Naive B cell (primary cell): ENCODE measurements around the gene ITGA2. TPM values are rescaled to one million over a fixed set of nuclear protein-coding genes. Genes with fewer than 3 reads are reported as not detected.

Experiments used
- ATAC-seq, 2 donors: fragments of 150-1000 bp; cut with Tn5 transposase; 2 replicates each; pipeline ENCODE4 v1.10.0; 2021; ENCODE audit warnings: low read depth in 2 of 2, mild to moderate bottlenecking in 2 of 2, moderate library complexity in 2 of 2
- DNase-seq: peaks from one replicate; pipeline ENCODE4 v3.0.0; 2022
- H3K27ac Mint-ChIP-seq, 6 donors: one replicate each; pipeline ENCODE4 v1.8.0; 2020 to 2022; ENCODE audit warnings: mild to moderate bottlenecking in 6 of 6, mixed read lengths in 6 of 6, moderate library complexity in 5 of 6, inconsistent platforms in 2 of 6
- H3K27me3 Mint-ChIP-seq, 3 donors: one replicate each; pipeline ENCODE4 v1.8.0; 2021 to 2022; ENCODE audit warnings: mixed read lengths in 3 of 3, mild to moderate bottlenecking in 1 of 3
- H3K36me3 Mint-ChIP-seq, 2 donors: one replicate each; pipeline ENCODE4 v1.8.0; 2020 to 2022; ENCODE audit warnings: mixed read lengths in 2 of 2, inconsistent platforms in 1 of 2, mild to moderate bottlenecking in 1 of 2
- H3K4me1 Mint-ChIP-seq, 3 donors: one replicate each; pipeline ENCODE4 v1.8.0; 2020 to 2022; ENCODE audit warnings: mixed read lengths in 3 of 3, inconsistent platforms in 1 of 3, mild to moderate bottlenecking in 1 of 3, moderate library complexity in 1 of 3
- H3K4me3 Mint-ChIP-seq, 8 donors: one replicate each; pipeline ENCODE4 v1.8.0; 2020 to 2022; ENCODE audit warnings: mild to moderate bottlenecking in 8 of 8, mixed read lengths in 8 of 8, moderate library complexity in 8 of 8, inconsistent platforms in 2 of 8
- H3K9me3 Mint-ChIP-seq, 7 donors: one replicate each; pipeline ENCODE4 v1.8.0; 2020 to 2022; ENCODE audit warnings: mixed read lengths in 7 of 7, mild to moderate bottlenecking in 5 of 7, inconsistent platforms in 2 of 7, moderate library complexity in 1 of 7
- polyA plus RNA-seq, 6 donors: library from polyadenylated mRNA; unstranded; fragments of 300-500 nt; fragmentation: Illumina TruSeq; gene quantifications; one replicate each; pipeline ENCODE4 v1.2.3, GENCODE V29; 2021; ENCODE audit warnings: low read depth in 6 of 6

Gene ITGA2
- polyA plus RNA-seq, 6 donors from 2014 or later: 0.03 to 0.10 TPM; not detected in 4

GRCh38 chr5:53034832-53035231 is 45.7 kb downstream of the ITGA2 start:
- no peaks in the 10 kb centered on the region for H3K4me1 Mint-ChIP-seq
- no peak overlapping the region for H3K27ac Mint-ChIP-seq
- H3K9me3 Mint-ChIP-seq: no peaks in the 10 kb centered on the region
- H3K27me3 Mint-ChIP-seq: no peaks in the 10 kb centered on the region
- no peak for ATAC-seq
- no peaks in the 10 kb centered on the region for H3K36me3 Mint-ChIP-seq
- DNase-seq: no peak
- no peak overlapping the region for H3K4me3 Mint-ChIP-seq

GRCh38 chr5:53035868-53036381 is 46.8 kb downstream of the ITGA2 start:
- DNase-seq (no peak), ATAC-seq (no peak)
- Mint-ChIP-seq H3K36me3 (no peaks in the 10 kb centered on the region), H3K27me3 (no peaks in the 10 kb centered on the region), H3K4me1 (peaks cover 0 to 3% (median 0%) of the 10 kb centered on the region in 3 donors), H3K27ac (no peak overlapping the region), H3K9me3 (no peaks in the 10 kb centered on the region), H3K4me3 (no peak overlapping the region)

DNA sequence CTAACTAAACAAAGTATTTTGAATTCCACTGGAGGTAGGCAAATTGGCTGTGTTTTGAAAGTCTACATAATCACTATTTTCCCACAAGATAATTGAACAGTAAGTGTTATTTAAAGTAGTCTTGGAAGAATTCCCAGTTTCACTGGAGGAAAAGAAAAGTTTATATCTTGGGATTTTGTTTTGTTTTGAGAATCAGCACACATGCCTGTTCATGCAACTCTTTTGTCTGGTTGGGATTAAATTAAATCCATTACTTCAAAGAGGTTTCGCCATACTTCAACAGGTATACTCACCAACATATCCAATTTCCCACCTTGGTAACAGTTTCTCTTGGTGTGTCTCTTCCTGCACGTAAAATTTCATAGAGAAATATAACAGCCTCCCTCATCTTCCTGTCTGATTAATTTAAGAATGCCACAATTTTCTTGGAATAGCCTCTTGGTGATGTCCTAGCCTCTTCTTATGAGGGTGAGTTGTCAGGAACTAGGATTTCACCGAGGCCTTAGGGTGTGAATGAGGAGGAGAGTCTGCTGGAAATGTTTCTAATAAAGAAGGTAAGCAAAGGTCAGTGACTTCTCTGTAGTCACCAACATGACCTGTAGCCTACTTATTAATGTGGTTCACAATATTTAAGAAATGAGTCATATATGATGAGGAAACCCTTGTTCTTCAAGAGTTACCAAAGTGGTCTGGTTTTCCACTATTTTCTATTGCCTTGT is 48.1 kb downstream of the ITGA2 start:
- ATAC-seq (no peak), DNase-seq (no peak)
- no peaks in the 10 kb centered on the region for H3K27me3 Mint-ChIP-seq
- H3K27ac Mint-ChIP-seq: peak overlapping the region in 1 of 6 donors; percentile 69
- H3K4me3 Mint-ChIP-seq: no peak overlapping the region
- no peaks in the 10 kb centered on the region for H3K36me3 Mint-ChIP-seq
- H3K4me1 Mint-ChIP-seq: peaks cover 0 to 7% (median 0%) of the 10 kb centered on the region in 3 donors
- no peaks in the 10 kb centered on the region for H3K9me3 Mint-ChIP-seq

DNA sequence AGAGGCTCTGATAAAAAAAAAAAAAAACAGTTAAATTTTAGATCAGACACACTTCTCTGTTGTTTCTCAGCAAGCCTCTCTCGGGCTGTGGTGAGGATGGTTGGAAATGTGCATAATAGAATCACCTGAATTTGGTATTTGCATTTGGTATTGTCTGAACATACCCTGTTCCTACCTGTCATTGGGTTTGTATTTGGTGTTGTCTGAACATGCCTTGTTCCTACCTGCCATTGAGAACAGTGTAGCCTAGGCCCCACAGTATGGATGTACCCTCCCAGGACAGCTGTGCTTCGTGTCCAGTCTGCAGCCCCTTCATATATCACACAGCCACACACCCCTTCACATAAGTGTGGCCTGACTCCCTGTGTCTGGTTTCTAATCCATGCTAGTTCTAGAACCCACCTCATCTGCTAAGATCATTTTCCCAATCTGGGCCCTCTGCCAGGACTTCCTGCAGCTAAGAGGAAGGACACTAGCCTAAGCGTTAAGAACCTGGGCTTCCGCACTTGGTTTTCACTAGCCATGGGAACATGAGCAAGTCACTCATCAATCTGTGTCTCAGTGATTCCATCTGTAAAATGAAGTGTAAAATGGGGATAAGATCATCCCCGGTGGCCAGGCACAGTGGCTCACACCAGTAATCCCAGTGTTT is 49.2 kb downstream of the ITGA2 start:
- Mint-ChIP-seq H3K4me3 (no peak overlapping the region), H3K9me3 (no peaks in the 10 kb centered on the region), H3K36me3 (no peaks in the 10 kb centered on the region), H3K27me3 (no peaks in the 10 kb centered on the region), H3K4me1 (peaks cover 0 to 7% (median 0%) of the 10 kb centered on the region in 3 donors), H3K27ac (no peak overlapping the region)
- DNase-seq (no peak), ATAC-seq (no peak)

DNA sequence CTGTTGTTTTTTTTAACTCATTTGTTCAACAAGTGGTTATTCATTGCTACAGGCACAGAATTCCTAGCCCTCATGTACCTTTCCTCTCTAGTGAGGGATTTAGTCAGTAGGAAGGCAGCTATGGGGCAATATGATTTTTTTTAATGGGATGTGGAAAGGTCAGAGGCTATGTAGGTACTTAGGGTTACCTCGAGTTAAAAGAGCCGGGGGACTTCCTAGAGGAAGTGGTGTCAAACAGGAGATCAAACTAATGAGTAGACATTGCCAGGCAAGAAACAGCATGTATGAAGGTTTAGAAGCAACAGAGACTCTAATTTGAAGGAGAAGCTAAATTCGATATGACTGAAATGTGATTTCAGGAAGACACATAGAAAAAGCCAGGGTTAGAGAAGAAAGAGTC is 50.7 kb downstream of the ITGA2 start:
- peaks cover 0 to 7% (median 0%) of the 10 kb centered on the region in 3 donors for H3K4me1 Mint-ChIP-seq
- no peak for DNase-seq
- H3K4me3 Mint-ChIP-seq: no peak overlapping the region

GRCh38 chr5:53041071-53041692 is 52.0 kb downstream of the ITGA2 start:
- DNase-seq (no peak), ATAC-seq (peak in 1 of 2 donors; percentile 36)
- Mint-ChIP-seq H3K4me1 (peaks cover 0 to 7% (median 0%) of the 10 kb centered on the region in 3 donors), H3K27me3 (no peaks in the 10 kb centered on the region), H3K36me3 (no peaks in the 10 kb centered on the region), H3K4me3 (peak overlapping the region in 4 of 8 donors; percentile 12 to 57 (median 30)), H3K27ac (peak overlapping the region in 1 of 6 donors; percentile 13), H3K9me3 (no peaks in the 10 kb centered on the region)

More for the DNA sequence above, 50.7 kb downstream of the ITGA2 start:
- no peak overlapping the region for H3K27ac Mint-ChIP-seq
- no peak for ATAC-seq
- H3K36me3 Mint-ChIP-seq: no peaks in the 10 kb centered on the region
- no peaks in the 10 kb centered on the region for H3K27me3 Mint-ChIP-seq
- H3K9me3 Mint-ChIP-seq: no peaks in the 10 kb centered on the region

- Mint-ChIP-seq H3K27me3 (no peaks in the 10 kb centered on the region), H3K4me1 (peaks cover 0 to 7% (median 0%) of the 10 kb centered on the region in 3 donors), H3K36me3 (no peaks in the 10 kb centered on the region), H3K27ac (no peak overlapping the region), H3K9me3 (no peaks in the 10 kb centered on the region), H3K4me3 (no peak overlapping the region)
- ATAC-seq: no peak
- no peak for DNase-seq
Observed at GRCh38 chr5:53041740-53042139, 52.6 kb downstream of the ITGA2 start.

GRCh38 chr5:53045263-53045662 is 56.1 kb downstream of the ITGA2 start:
- Mint-ChIP-seq H3K9me3 (no peaks in the 10 kb centered on the region), H3K27me3 (no peaks in the 10 kb centered on the region), H3K4me3 (no peak overlapping the region), H3K36me3 (no peaks in the 10 kb centered on the region), H3K27ac (no peak overlapping the region), H3K4me1 (peaks cover 0 to 7% (median 0%) of the 10 kb centered on the region in 3 donors)
- DNase-seq: no peak
- no peak for ATAC-seq

DNA sequence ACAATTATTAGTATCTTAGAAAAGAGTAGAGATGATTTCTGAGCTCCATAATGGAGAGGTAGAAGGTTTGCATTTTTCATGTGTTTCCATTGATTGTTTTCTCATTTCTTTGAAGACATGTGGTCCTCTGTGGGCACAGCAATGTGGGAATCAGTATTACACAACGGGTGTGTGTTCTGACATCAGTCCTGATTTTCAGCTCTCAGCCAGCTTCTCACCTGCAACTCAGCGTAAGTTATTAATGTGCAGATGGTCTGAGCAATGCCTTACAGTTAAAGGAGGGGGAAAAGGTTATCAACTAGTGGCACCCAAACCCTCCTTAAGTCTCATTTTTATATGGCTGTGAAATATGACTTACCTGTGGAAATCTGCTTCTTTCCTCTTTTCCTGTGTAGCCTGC is 59.1 kb downstream of the ITGA2 start:
- ATAC-seq (no peak), DNase-seq (no peak)
- Mint-ChIP-seq H3K27me3 (no peaks in the 10 kb centered on the region), H3K27ac (no peak overlapping the region), H3K4me1 (no peaks in the 10 kb centered on the region), H3K4me3 (no peak overlapping the region), H3K9me3 (no peaks in the 10 kb centered on the region), H3K36me3 (no peaks in the 10 kb centered on the region)

DNA sequence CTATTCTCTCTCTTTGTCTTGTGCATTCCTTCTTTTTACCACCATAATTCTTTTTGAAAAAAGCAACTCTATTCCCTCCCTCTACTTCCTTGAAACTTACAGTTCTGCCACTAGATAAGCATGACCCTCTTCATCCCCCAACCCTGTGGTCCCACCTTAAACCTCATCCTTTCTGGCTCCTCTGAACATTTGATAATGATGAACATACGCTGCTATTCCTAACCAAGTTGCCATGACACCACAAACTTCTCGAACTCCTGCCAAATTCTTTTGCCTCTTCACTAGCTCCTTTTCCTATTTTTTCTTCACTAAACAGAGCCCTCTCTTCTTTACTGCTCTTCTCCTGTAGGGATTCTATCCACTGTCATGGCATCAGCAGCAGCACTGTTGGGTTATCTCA is 63.3 kb downstream of the ITGA2 start:
- DNase-seq: no peak
- no peak for ATAC-seq
- H3K27me3 Mint-ChIP-seq: peaks cover 0 to 3% (median 0%) of the 10 kb centered on the region in 3 donors
- H3K36me3 Mint-ChIP-seq: no peaks in the 10 kb centered on the region
- H3K9me3 Mint-ChIP-seq: no peaks in the 10 kb centered on the region
- no peak overlapping the region for H3K4me3 Mint-ChIP-seq
- no peak overlapping the region for H3K27ac Mint-ChIP-seq
- H3K4me1 Mint-ChIP-seq: no peaks in the 10 kb centered on the region

GRCh38 chr5:53053364-53053763 is 64.2 kb downstream of the ITGA2 start:
- Mint-ChIP-seq H3K27ac (no peak overlapping the region), H3K27me3 (peaks cover 0 to 12% (median under 1%) of the 10 kb centered on the region in 3 donors), H3K9me3 (no peaks in the 10 kb centered on the region), H3K4me3 (no peak overlapping the region), H3K36me3 (no peaks in the 10 kb centered on the region), H3K4me1 (no peaks in the 10 kb centered on the region)
- DNase-seq (no peak), ATAC-seq (no peak)

DNA sequence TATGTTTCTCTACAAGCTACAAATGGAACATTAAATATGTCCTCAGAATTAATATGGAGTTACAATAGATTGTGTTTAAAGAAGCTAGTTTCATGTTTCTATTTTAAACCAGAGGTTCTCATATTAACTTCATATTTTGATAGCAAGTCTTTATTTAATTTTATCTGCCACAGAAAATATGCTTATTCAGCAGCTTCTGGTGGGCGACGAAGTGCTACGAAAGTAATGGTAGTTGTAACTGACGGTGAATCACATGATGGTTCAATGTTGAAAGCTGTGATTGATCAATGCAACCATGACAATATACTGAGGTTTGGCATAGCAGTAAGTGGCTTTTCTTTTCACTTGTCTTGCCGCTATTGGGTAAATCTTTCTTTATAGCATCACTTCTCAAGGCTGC is 66.2 kb downstream of the ITGA2 start:
- Mint-ChIP-seq H3K4me3 (no peak overlapping the region), H3K27ac (no peak overlapping the region), H3K9me3 (no peaks in the 10 kb centered on the region), H3K36me3 (no peaks in the 10 kb centered on the region), H3K27me3 (peaks cover 0 to 23% (median 9%) of the 10 kb centered on the region in 3 donors), H3K4me1 (no peaks in the 10 kb centered on the region)
- DNase-seq: no peak
- ATAC-seq: no peak

GRCh38 chr5:53059281-53059680 is 70.1 kb downstream of the ITGA2 start:
- Mint-ChIP-seq H3K9me3 (no peaks in the 10 kb centered on the region), H3K4me1 (no peaks in the 10 kb centered on the region), H3K27me3 (peaks cover 0 to 23% (median 9%) of the 10 kb centered on the region in 3 donors), H3K4me3 (no peak overlapping the region), H3K36me3 (no peaks in the 10 kb centered on the region), H3K27ac (no peak overlapping the region)
- DNase-seq (no peak), ATAC-seq (no peak)

DNA sequence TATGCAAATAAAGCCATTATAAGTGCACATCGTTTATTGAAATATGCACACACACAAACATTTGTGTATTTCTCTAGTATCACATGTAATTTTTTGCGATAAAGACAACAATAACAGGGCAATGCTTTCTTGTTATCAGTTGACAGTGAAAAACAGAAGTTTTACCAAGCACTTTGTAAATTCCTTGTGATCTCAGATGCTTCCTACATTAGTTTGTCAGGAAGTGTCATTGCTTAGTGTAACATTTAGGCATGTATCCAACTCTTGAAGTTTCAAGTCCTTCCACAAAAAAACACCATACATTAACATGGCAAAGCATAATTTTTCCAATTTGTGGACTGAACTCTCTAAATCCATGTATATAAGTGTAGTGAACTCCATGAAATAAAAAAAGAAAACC is 74.0 kb downstream of the ITGA2 start:
- Mint-ChIP-seq H3K9me3 (no peaks in the 10 kb centered on the region), H3K27ac (no peak overlapping the region), H3K27me3 (peaks cover 0 to 13% (median 9%) of the 10 kb centered on the region in 3 donors), H3K4me3 (no peak overlapping the region), H3K4me1 (no peaks in the 10 kb centered on the region), H3K36me3 (no peaks in the 10 kb centered on the region)
- ATAC-seq (no peak), DNase-seq (no peak)
